Fibroblast of gingiva (primary cell): ENCODE results near the gene ITGA2B.
"Not testable (repeated sequence)": the region's sequence is repeated elsewhere in the genome, so short reads cannot be mapped to it uniquely, and the experiment has no call there.

Source experiments
- DNase-seq: peaks from one replicate; pipeline ENCODE4 v3.0.0-alpha.2; 2011; ENCODE audit warnings: low read depth

ITGA2B gene

DNA sequence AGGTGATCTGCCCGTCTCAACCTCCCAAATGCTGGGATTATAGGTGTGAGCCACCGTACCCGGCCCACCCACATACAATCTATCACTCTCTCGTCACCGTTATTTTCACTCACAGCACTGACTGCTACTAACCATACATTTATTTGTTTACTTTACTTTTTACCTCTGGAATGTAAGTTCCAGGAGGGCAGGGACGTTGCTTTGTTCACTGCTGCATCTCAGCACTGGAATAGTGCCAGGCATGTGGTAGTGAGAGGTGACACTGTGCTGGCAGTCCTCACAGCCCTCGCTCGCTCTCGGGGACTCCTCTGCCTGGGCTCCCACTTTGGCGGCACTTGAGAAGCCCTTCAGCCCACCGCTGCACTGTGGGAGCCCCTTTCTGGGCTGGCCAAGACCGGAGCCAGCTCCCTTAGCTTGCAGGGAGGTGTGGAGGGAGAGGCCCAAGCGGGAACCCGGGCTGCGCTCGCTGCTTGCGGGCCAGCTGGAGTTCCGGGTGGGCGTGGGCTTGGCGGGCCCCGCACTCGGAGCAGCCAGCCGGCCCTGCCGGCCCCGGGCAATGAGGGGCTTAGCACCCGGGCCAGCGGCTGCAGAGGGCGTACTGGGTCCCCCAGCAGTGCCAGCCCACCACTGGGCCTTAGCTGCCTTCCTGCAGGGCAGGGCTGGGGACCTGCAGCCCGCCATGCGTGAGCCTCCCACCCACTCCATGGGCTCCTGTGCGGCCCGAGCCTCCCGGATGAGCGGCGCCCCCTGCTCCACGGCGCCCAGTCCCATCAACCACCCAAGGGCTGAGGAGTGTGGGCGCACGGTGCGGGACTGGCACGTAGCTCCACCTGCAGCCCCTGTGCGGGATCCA, 20.8 kb downstream of the ITGA2B start:
- not testable (repeated sequence) for DNase-seq

DNA sequence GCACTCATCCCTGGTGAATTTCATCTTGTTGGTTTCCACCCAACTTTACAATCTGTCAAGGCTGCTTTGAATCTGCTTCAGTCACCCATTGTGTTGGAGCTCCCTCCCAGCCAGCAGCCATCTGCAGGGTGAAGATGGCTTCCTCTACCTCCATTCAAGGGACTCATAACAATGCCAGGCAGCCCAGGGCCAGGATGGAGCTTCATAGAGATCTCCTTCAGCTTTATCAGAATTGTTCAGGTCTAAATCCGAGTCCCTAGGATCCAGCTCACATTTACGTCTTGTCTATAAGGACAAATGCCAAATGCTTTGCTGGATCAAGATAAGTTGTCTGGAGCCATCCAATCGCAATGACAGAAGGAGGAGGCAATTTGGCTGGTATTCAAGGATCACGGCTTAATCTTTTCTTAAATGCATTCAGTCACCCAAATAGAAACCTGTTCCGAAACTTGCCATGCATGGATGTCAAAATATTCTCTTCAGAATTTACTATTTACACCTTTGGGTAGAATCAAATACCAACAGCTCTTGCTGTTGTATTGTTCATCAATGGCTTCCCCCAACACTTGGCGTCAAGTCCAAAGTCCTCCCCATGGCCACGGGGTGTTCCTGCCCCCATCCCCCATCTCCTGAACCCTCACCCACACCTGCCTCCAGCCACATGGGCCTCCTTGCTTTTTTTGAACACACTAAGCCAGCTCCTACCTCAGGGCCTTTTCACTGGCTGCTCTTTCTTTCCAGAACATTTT, 22.0 kb downstream of the ITGA2B start:
- no peak for DNase-seq

DNA sequence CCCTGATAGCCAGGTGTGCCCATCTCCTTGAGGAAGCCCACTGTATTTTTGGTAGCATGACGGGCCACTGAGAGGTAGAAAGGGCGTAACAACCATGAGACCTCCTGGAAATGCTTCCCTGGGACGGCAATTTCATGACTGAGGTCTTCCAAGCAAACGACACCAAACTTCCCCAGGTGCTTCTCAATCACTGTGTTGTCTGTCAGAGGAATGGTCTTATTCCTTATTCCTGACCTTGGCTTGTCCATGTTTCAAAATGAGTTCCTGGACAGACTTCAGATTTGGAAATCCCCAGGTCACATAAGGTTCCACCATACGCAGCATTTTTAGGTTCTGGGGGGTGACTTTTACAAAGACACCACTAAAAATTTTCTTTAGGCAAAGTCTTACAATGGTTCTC, 24.4 kb downstream of the ITGA2B start:
- not testable (repeated sequence) for DNase-seq

DNA sequence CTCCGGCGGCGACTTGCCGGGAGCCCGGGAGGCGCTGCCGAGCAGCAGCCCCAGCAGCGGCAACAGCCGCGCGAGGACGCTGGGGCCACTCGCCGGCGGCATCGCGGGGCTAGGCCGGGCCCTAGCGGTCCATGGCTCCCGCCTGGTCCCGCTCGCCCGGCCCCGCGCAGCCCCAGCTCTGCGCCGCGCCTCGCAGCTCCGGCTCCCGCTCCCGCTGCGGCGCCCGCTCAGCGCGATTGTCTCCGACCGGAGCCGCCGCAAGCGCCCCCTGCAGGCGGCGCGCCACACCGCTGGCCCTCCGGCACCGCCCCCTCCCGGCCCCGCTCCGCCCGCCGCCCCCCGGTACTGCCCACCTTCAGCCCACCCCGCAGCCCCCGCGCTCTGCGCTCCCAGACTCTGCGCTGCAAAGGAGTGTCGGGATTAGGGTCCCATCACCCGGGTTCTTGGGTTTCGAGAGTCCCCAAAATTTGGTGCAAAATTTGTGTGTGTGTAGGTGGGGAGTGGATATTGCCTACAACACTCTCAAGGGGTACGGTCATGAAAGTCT, 25.8 kb downstream of the ITGA2B start, which contains the start of gene FAM171A2:
Gene FAM171A2 (minus strand): TSS at position 241 of the 547 bp plus-strand sequence. CDS start 139 bp downstream, at position 102.
- peak; percentile 27 for DNase-seq

DNA sequence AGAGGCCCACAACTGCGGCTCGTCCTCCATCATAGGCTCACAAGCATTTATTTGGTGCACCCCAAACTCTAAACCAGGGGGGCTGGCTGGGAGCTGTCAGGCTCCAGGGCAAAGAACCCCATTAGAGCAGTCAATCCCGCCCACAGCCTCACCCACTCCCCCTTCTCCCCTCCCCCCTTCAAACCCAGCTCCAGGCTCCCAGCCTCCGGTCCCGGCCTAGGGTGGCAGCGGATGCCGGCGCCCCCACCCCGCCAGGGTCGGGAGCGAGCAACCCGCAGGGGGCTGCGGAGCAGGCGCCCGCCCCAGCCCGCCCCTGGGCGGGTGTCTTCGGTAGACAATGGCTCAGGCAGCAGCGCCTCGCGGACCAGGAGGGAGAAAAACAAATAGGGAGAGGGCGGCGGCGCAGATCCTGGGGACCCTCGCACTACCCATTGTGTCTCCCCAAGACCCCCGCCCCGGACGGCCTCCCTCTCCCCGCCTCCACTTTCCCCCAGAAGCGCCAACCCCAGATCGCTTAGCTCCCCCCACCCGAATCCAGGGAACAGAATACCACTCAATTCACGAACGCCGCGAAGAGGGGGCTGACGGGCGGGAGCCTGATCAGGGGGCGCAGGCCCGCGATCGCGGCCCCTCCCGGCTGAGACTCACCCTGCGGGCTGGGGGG, 26.4 kb downstream of the ITGA2B start:
- no peak for DNase-seq

DNA sequence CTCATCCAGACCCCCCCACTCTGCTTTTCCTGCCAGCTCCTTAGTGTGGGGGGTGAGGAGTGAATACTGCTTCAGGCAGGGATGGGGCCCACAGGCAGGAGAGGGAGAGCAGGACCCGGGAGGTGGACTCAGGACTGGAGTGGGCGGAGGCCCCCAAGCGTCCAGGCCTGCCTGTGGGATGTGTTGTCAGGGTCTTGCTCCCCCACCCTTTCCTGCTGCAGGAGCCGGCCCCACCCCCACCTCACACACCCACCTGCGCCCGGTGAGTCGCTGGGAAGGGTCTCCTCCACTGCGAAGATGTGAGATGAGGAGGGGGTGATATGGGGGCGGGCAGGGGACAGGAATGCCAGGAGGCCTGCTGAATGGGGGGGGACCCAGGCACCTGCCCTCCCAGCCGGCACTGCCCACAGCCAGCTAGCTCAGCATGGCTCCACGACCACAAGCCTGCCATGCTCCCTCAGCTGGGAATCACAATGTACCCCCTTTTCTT, 26.9 kb downstream of the ITGA2B start:
- no peak for DNase-seq

DNA sequence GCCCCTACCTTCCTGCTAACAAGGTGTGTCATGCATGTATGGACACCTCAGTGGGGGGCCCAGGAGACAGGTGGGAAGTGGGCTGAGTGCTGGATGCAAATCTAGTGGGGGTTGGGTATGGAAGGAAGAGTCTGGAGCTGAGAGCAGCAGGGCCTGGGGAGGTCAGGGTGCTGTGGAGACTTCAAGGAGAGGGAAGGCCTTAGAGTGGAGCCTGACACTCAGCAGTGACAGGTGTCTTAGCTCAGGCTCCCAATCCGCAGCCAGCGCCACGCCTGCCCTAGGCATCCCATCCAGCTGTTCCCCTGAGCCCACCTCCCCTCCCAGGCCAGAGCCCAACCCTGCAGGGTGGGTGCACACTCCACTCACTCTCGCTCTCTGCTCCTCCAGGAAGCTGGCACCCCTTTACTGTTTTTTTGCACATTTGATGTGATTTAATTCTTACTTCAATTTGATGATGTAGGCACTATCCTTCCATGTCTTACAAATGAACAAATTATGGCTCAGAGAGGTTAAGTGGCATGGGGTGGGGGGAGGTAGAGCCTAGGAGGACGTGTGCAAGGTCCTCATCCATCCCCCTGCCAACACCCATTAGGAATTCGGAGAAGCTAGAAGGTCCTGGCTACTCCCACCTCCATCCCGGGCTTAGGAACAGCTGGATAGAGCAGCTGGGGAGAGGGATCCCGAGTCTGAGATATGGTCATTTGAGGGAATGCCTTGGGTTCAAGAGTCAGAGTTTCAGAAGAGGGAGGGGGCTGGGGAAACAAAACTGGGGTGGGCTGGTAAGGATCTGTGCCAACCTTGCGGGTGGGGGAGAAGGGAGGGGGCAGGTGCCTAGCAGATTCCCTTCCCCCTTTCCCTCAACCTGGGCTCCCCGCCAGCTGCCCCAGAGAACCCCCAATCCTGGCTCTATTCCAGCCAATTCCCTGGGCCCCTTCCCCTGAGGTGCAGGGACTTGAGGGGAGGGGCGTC, 27.9 kb downstream of the ITGA2B start:
- no peak for DNase-seq

DNA sequence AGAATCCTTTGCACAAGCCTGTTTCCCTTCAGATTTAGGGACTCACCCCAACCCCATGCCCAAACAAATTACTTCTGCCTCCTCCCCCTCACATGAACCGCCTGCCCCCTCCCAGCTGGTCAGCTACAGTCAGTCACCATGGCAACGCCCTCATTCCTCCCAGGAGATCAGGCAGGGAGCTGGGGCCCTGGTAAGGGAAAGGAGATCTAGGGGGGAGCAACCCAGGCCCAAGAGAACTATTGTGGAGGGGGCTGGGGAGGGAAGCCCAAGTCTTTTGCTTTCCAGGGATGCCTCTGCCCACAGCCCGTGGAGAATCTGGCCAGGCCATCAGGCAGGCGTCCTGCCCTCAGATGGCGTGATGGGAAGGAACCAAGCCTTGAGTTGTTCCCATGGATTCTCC, 28.6 kb downstream of the ITGA2B start:
- DNase-seq, result no peak

DNA sequence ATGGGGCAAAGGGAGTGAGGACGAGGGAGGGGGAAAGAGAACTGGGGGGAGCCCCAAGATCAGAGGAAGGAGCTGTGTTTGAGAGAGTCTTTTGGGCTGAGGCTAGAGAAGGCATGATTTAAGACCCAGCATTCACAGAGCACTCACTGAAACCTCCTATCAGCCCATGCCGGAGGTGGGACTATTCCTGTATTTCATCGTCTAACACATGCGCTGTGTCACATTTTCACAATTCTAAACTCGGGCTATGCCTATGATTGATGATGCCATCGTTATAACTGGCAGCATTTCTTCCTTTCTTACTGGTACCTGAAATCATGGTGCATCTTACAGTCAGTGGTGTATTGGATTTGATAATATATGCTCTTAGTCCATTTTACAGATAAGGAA, 29.3 kb downstream of the ITGA2B start:
- no peak for DNase-seq

DNA sequence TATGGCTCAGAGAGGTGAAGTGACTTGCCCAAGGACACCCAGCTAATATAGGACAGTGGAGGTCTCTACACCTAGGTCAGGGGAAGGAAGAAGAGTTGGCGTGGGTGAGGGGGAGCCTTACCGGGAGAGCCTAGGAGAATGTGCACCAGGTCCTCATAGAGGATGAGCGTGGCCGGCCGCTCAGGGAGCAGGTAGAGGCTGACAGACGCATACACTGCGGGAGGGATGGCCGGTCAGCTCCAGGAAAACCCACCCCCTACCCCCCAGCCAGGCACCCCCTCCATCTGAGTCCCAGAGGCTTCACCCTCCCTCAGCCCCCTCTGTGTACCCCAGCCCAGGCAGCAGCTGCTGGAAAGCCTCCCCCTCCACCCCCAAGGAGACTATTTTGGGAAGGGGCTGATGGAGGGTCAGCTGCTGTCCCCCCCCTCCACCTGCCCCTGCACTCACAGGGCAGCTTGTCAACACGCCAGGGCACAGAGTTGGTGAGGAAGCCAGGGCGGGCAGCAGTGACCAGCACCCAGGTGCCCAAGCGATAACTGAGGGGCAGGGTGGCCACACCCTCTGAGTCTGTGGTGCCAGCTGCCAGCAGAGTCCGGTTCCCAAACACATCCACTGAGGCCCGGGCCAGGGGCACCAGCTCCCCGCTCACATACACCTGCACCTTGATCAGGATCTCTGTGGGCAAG, 29.8 kb downstream of the ITGA2B start:
- DNase-seq, result no peak

DNA sequence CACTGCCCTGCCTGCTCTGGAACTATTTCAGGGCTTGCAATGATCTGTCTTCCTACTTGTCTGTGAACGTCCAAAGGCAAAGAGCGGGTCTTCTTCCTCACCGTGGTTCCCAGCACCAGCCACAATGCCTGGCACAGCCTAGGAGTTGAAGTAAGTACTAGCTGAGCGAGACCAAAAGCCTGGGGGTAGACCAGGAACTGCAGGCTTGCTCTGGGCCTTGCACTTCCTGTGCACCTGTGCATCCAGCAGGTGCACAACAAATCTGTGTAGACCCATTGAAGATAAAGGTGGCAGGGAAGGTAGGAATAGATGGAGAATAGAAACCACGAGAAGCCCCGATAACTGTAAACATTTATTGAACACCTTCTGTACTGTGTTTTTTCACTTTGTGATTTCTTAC, 30.4 kb downstream of the ITGA2B start:
- no peak for DNase-seq

DNA sequence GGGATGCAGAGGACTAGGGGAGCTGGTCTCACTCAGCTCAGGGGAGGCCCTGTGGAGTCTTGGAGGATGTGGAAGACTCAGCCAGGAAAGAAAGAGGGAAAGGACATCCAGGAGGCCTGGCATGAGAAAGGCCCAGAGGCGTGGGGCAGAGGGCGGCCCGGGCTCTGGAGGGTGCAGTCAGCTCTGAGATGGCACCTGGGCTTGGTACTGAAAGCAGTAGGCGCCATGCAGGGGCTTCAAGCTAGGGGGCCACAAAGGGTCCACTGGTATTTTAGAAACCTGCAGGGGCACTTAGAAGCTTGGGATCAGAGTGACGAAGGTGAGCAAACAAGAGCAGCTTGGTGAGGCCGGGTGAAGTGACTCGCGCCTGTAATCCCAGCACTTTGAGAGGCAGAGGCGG, 31.4 kb downstream of the ITGA2B start:
- no peak for DNase-seq

DNA sequence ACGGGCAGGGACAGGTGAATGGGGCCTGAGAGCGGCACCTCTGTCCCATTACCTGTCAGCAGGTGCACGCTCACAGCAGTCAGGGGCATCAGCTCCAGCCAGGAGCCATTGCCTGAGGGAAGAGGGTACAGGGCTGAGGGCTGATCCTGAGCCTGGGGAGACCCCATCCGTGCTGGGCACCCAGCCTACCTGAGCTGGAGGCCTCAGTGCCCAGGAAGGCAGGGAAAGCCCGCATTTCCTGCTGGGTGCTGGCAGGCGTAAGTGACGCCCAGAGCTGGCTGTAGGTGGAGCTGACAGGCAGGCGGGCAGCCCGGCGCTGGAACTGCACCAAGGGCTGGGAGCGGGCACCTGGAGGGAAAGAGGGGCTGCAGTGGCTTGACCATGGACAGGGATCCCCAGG, 33.2 kb downstream of the ITGA2B start:
- DNase-seq, result no peak

DNA sequence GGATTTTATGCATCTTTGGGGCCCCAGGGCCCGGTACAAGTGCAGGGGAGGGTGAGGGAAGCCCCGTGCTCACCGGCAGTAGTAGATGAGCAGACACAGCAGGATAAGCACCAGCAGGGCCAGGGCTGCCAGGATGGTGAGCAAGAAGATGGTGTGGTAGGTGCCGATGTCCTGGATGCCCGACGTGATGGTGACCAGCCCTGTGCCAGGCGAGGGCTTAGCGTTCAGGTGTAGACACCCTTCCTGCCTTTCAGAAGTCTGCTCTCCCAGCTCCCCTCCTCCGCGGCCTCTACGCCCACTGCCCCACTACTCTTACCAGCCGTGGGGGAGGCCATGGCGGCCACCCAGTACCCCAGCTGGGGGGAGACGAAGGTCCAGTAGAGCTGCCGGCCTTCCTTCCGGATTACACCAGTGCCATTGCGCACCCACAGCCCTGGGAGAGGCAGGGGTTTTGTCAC, 33.8 kb downstream of the ITGA2B start:
- DNase-seq, result no peak

DNA sequence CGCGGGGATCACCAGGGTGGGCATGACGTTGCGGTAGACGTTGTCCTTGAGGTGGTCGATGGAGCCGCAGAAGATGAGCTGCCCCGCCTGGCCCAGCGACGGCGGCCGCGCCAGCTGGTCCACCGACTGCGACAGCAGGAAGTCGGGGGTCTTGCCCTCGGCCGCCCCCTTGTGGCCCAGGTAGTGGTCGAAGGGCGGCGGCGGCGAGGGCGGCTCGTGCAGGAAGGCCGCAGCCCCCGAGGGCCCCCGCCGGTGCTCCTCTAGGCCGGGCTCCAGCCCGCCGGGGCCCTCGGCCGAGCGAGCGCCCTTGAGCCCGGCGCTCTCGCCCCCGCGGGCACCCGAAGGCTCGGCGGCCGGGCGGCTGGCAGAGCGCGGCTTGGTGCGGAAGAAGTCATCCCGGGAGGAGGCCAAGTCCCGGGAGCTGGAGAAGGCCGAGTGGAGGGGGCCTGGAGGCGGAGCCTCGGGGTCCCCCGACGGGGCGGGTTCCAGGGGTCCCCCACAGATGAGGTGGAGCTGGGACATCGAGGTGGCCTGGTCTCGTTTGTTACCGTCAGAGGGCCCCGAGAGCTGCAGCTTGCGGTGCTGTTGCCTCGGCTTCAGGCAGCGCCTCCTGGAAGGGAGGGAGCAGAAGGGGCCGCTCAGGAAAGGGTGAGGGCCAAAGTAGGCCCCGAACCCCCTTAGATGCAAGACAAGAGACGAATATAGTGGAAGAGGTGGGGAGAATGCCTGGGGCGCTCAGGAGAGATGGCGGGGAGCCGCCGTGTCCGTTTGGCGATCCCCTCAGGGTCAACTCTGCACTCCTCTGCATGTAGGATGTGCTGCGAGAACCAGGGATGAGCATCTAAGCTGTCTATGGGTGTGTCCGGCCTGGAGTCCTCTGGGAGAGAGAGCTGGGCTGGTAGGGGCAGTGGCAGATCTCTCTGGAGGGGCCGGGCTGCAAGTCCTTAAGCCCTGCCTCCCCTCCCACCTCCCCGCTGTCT, 34.6 kb downstream of the ITGA2B start:
- DNase-seq, result no peak

DNA sequence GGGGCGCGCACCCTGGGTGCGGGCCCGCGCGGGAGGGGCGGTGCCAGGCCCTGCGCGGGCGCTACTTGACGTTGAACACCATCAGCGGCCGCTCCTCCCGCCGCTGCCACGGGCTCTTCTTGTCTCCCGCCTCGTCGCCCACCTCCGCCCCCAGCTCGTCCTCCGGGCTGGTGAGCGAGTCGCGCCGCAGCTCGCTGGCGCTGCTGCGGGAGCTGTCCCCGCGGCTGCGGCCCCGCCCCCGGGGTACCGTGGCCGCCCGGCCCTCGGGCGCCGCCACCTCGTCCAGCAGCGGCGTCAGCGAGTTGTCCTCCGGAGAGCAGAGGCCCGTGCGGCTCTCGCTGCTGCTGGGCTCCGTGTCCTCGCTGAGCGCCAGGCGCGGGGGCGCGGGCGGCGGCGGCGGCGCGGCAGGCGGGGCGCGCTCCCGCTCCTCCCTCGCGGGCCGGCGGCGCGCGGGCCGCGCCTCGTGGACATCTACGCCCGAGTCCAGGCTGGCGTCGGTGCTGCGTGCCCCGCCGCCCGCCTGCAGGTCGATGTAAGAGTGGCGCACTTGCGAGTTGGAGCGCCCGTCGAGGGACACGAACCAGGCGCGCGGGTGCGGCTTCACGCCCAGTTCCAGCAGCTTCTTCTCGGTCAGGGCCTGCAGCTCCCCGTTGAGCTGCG, 35.6 kb downstream of the ITGA2B start:
- no peak for DNase-seq

DNA sequence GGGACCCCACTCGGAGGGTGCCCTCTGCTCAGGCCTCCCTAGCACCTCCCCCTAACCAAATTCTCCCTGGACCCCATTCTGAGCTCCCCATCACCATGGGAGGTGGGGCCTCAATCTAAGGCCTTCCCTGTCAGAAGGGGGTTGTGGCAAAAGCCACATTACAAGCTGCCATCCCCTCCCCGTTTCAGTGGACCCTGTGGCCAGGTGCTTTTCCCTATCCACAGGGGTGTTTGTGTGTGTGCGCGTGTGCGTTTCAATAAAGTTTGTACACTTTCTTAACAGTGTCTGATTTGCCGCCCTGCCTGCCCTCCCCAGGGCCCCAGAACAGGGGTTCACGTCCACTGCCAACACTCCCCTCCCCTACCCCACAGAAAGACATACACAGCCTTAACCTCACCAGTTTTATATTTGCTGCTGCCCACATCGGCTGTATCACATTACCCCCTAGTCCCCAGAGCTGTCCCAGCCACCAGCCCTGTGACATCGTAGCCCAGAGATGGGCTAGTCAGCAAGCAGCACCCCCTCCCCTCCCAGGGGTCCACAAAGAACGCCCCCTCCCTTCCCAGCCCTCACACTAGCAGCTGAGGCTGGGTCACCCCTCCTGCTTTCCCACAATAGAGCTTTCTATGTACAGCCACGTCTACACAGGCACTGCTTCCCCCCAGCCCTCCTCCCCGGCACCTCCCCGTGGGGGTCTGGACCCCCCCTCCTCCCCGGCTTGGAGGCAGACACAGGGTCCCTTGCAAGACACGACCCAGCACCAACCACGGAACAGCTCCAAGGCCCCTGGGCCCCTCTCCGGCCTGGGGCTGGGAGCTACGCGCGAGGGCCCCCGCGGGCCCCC, 36.4 kb downstream of the ITGA2B start:
- no peak for DNase-seq
